Activated CD4-positive, alpha-beta T cell treated with anti-CD3 and anti-CD28 coated beads, Interleukin-2, Interleukin-4, amounts not matched to agents 100 ng/mL and 50 ng/mL, durations not matched to agents 16 hours and 8 hours (primary cell): ENCODE results near the gene NOL4L.
"Not testable (repeated sequence)": the region's sequence is repeated elsewhere in the genome, so short reads cannot be mapped to it uniquely, and the experiment has no call there.

Experiments used
- DNase-seq: peaks from one replicate; pipeline ENCODE4 v3.0.0-alpha.2; 2020; ENCODE audit warnings: low spot score

Gene NOL4L

GRCh38 chr20:32507998-32508774 lies 76.9 kb downstream of the NOL4L start:
- DNase-seq = no peak

DNA sequence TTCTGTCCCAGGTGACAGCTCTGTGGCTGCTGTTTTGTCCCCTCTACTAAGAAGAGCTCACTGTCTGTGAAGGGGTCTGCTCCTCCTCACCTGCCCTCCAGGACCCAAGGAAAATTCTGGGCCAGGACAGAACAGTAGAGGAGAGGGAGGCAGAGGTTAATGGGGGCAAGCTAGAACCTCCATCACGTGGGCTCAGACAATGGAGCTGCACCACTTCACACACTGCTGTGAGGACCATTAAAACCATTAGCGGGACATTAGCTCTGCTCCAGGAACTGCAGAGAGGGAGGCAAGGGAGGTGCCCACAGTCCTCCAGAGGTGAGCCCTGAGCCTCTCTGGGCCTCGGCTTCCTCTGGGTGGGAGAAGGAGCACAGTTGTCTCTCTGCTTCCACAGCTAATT lies 78.4 kb downstream of the NOL4L start:
- no peak for DNase-seq

DNA sequence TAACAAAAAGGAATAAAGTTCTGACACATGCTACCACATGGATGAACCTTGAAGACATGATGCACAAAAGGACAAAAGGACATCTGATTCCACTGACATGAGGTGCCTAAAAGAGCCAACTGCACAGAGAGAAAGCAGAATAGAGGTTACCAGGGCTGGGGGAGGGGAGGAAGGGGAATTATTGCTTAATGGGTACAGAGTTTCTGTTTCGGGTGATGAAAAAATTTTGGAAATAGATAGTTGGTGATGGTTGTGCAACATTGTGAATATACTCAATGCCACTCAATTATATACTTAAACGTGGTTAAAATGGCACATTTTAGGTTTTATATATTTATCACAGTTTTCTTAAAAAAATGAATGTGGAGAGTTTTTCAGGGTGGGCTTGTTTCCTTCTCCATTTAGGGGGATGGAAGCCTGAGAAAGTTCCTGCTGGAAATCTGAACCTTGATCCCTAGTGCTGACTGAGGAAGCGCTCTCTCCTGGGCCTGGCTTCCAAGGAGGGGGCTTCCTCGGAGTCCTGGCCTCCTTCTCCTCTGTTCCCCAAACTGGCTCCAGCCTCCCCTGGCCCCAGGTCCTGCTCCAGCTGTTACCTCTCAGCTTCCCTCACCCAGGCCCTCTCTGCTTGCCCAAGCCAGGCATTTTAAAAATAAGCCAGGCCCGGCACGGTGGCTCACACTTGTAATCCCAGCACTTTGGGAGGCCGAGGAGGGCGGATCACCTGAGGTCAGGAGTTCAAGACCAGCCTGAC lies 79.2 kb downstream of the NOL4L start:
- DNase-seq = no peak

- DNase-seq = no peak
Observed at GRCh38 chr20:32501709-32502108, 83.4 kb downstream of the NOL4L start.

- no peak for DNase-seq
Observed at GRCh38 chr20:32497589-32498224, 87.4 kb downstream of the NOL4L start.

DNA sequence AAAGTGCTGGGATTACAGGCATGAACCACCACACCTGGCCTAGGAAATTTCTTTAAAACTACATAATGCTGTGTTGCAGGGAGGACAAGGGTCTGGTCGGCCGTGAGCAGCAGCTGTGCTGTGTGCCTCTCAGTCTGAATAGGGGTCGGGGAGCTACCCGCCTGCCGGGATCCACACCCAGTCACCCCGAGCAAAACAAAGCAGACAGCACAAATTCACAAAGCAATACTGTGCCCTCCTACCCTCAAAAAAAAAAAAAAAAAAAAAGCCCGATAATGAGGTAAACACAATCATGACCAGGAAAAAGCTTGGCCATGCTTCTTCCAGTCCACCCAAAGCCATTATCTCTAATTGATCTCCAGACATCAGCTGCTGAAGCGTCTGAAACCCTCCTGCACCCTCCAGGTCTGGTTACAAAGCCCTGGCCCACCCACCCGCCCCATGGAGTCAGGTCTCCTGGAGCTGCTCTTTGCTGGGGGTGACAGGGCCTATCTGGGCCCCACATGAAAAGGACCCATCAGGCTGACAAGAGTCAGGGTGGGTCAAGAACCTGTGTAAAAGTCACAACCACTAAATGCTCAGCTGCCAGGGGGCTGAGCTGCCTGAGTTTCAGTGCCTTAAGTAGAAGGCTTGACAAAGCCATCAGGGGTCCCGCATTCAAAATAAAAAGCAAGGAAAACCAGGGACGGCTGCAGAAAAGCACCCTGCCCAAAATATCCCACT lies 88.2 kb downstream of the NOL4L start:
- no peak for DNase-seq

DNA sequence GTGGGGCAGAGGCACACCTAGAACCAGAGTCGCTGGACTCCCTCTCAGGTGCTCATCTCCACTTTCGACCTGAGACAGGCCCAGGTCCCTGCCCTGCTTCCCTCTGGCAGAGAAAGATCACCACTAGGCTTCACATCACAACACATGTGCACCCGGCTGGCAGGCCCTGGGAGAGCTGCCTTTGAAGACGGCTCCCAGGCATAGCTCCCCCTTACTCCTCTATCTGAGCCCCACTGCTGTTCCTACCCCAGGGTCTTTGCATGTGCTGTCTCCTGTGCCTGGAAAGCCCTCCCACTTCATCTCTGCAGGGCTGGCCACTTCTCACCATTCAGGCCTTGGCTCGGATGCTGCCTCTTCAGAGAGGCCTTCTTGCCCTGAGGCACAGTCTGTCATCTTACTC lies 89.2 kb downstream of the NOL4L start:
- no peak for DNase-seq

GRCh38 chr20:32495217-32495565 lies 89.9 kb downstream of the NOL4L start:
- DNase-seq = no peak

- DNase-seq = no peak
Observed at GRCh38 chr20:32494483-32495216, 90.5 kb downstream of the NOL4L start.

DNA sequence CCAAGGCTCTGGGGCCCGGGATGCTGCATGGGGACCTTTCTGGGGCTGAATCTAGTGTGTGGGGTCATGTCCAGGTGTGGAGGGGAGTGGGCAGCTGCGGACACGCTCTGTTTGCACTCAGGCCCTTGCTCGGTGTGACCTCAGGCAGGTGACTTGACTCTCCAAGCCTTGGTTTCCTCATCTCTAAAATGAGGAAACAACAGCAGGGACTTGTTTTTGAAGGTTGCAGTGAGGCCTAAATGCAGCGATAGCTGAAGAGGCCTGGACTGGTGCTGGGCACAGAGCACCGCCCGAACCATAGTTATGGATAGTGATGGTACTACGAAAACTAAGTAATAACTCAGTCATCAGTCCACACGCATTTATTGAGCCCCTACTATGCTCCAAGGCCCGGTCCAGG lies 91.8 kb downstream of the NOL4L start:
- DNase-seq = no peak

GRCh38 chr20:32491764-32492151 lies 93.4 kb downstream of the NOL4L start:
- not testable (repeated sequence) for DNase-seq

DNA sequence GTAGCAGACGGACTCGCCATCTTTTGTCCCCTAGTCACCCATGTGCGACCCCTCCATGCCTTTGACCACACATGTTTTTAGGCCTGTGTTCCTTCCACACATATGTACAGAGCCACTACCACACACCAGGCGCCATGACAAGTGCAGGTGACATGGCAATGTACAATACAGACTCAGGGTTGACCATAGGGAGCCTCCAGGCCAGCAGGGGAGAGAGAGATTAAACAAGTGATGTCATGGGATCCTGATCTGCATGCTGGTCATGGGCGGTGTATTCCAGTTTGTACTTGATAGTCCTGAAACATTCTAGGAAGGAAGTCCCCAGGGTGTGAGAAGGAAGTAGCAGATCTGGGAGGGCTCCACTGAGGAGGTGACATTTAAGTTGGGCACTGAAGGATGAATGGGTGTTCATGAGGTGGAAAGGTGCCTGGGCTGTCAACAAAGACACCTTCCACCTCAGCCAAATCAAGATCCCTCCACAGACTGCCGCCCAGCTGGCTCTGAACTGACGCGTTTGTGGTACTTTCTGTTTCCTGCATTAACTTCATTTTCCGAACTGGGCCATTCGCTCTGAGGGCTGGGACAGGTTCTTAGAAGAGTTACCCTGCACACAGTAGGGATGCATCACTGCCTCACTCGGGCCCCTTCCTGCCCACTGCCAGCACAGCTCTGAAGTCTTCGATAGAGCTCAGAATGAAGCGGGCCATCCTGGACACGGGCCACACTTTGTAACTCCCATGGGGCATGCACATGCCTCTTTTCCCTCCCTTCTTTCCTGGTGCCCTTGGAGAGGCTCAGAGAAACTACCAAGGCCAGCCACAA lies 94.0 kb downstream of the NOL4L start:
- DNase-seq = no peak

DNA sequence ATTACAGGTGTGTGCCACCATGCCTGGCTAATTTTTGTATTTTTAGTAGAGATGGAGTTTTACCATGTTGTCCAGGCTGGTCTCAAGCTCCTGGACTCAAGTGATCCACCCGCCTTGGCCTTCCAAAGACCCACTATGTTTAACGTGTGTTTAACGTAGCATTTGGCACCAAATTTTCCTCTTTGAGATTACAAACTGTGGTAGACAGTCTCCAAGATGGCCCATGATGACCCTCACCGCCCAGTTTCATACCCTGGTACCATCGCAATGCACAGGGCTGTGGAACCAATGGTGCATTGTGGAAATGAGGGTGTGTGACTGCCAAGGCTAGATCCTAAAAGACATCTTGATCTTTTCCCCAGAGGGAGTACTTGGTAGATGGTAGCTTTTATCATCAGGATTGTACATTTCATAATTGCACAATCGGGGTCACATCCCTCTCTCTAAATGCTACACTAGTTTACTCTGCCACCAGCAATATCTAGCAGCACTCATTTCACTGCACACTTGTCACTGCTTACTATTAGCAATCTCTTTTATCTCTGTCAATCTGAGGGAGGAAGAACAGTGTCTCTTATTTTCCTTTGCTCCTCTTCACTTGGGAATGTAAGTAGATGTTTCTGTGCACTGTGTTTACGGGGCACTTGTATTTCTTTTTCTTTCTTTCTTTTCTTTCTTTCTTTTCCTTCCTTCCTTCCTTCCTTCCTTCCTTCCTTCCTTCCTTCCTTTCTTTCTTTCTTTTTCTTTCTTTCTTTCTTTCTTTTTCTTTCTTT lies 96.9 kb downstream of the NOL4L start:
- no peak for DNase-seq

- DNase-seq = no peak
Observed at GRCh38 chr20:32487381-32487780, 97.8 kb downstream of the NOL4L start.

DNA sequence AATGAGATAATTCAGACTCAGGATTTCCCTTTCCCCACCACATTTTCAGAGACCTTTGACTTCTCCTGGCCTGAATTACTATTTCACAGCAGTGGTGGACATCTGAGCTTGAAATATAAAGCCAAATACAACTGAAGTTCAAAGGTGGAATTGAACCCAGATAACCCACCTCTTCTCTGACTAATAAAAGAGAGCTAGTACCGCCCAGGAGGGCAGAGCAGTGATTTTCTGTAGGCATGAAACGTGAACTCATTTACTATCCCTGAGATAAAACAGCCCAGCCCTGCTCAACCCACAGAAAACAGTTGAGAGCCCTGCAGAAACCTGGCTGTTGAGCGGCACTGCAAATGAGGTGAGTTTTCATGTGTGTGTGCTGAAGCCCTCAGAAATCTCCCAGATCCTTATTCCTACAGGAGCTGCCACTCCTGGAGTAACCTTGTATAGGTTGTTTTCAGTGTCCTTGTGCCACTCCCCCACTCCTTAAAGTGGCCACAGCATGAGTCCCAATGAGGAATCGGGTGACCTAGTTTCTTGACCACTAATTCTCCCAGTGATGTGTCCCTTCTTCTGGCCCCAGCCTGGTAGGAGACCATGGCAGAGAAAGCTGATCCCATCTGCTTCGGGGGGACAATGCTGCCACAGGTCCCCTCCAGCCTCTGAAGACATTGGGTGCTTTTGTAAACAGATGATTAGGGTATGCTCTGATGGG lies 99.2 kb downstream of the NOL4L start:
- no peak for DNase-seq

DNA sequence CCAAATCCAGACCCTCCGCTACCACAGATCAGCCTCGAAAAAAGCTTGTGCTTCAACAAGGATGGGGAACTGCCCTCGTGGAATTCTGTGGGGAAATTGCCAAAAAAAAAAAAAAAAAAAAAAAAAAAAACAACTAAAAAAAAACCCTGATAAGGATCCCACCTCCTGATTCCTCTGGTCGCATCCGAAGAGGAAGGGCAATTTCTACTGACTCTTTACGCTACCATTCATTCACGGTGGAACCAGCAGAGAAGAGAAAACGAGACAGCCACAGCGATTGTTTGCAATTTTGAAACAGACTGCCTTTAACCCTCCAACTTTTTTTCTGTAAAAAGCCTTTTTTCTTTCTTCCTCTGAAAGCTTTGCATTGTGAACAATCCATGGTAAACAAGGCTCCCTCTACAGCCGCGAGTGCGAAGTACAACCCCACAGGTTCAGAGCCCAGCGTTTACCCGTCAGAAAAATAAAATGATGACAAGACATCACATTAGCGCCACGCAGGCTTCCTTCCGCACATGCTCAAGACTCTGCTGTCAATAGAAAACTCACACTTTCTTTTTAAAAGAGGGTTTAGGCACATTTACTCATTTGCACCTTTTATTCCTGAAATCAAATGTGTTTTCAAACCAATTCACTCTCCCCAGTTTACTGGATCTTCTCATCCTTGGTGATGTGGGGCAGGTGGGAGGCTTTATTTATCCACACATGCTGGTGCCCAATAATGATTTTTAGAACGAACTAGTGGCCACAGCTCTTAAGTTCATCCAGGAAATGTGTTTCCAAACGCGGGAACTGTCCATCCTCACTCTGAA lies 100.0 kb downstream of the NOL4L start:
- peak; percentile 86 for DNase-seq

DNA sequence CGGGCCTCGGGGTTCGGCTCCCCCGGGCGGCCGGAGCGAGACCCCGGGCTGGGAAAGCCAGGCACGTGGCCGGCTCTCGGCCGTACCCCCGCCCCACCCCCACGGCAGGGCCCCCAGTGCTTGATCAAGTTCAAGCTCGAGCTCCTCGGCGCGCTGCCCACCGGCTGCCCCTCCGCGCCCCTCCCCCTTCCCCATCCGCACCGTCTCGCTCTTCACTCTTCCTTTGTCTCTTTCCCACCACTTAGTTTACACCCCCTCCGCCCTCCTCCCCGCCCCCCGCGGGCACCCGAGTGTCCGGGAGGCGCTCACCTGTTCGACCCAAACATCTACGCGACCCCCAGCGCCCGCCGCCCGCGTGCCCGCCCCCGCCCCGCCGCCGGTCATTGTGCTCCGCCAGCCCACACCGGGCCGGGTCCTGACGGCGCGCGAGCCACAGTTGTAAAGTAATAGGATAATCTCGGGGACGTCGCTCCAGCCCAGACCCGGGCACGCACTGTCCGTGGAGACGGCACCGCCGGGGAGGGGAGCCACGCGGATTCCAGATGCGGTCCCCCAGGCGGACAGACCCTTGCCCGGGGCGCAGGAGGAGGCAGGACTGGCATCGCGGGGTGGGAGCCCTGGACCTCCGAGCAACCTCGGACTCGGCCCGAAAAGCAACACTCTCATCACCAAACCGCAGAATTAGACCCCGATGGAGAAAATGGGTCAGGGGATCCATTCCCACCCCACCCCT lies 100.7 kb downstream of the NOL4L start:
- DNase-seq = no peak
